ENCODE data around the gene ABCA6. TPM values are rescaled to one million over a fixed set of nuclear protein-coding genes. Genes with fewer than 3 reads are reported as not detected.

Gene ABCA6
- total and polyA plus RNA-seq, 2 of the 13 experiments (the other 11 are each of a cell fraction or from before 2014, with no cell fraction given), result 0.05 to 0.11 TPM

- TF ChIP-seq DRAP1 (CRISPR knock-in tag; IDR thresholded peaks at IDR 0.05) (peak; percentile 52; the same call in 1 of the 2 replicates), ZNF788 (CRISPR knock-in tag; IDR thresholded peaks at IDR 0.05; ENCODE audit: borderline replicate concordance) (peak; percentile 53; the same call in 1 of the 2 replicates), ZNF256 (CRISPR knock-in tag; conservative IDR thresholded peaks at IDR 0.05) (no peak), ZFP82 (CRISPR knock-in tag; IDR thresholded peaks at IDR 0.05; ENCODE audit: borderline replicate concordance) (no peak), HNRNPUL1 (IDR thresholded peaks at IDR 0.05; ENCODE audit: low read depth, low read length) (no peak), ZNF274 (CRISPR knock-in tag; IDR thresholded peaks at IDR 0.05) (no peak; the same call in 1 of the 2 replicates), HMGXB3 (CRISPR knock-in tag; IDR thresholded peaks at IDR 0.05; ENCODE audit: borderline replicate concordance) (peak; percentile 39; the same call in 1 of the 2 replicates), ZNF615 (CRISPR knock-in tag; IDR thresholded peaks at IDR 0.05; ENCODE audit: borderline replicate concordance) (peak; percentile 83; the same call in 1 of the 2 replicates), ZNF687 (CRISPR knock-in tag; IDR thresholded peaks at IDR 0.05) (no peak), ZBED4 (CRISPR knock-in tag; IDR thresholded peaks at IDR 0.05; ENCODE audit: borderline replicate concordance) (no peak), TP53 (CRISPR knock-in tag; conservative IDR thresholded peaks at IDR 0.05) (peak; percentile 41; the same call in 1 of the 2 replicates), ZNF512 (CRISPR knock-in tag; IDR thresholded peaks at IDR 0.05) (no peak)
Measured at GRCh38 chr17:69047368-69048263, 94.1 kb downstream of the ABCA6 start (continued).

Data from HepG2 (cell line).